ENCODE results near the gene IL1RAPL2.

GRCh38 chrX:105167233-105167632, 601.2 kb downstream of the IL1RAPL2 start:
- TF ChIP-seq POLR2A (IDR thresholded peaks at IDR 0.05; ENCODE audit: low read length) (no peak), JUNB (IDR thresholded peaks at IDR 0.05) (no peak), RCOR1 (IDR thresholded peaks at IDR 0.05; ENCODE audit: low read depth, low read length) (no peak), SMC3 (IDR thresholded peaks at IDR 0.05) (no peak), EP300 (IDR thresholded peaks at IDR 0.05) (no peak), TFCP2L1 (CRISPR knock-in tag; IDR thresholded peaks at IDR 0.05) (no peak), SREBF2 (IDR thresholded peaks at IDR 0.05) (no peak), MAZ (IDR thresholded peaks at IDR 0.05; ENCODE audit: borderline replicate concordance, low read depth, low read length) (no peak), FOSL2 (IDR thresholded peaks at IDR 0.05) (no peak), FOSL2 (CRISPR knock-in tag; IDR thresholded peaks at IDR 0.05) (no peak), RFX5 (IDR thresholded peaks at IDR 0.05) (no peak)
- TF ChIP-seq, protein P1, sequence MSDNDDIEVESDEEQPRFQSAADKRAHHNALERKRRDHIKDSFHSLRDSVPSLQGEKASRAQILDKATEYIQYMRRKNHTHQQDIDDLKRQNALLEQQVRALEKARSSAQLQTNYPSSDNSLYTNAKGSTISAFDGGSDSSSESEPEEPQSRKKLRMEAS (IDR thresholded peaks at IDR 0.05) = no peak
- TF ChIP-seq, protein P2, sequence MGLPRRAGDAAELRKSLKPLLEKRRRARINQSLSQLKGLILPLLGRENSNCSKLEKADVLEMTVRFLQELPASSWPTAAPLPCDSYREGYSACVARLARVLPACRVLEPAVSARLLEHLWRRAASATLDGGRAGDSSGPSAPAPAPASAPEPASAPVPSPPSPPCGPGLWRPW (IDR thresholded peaks at IDR 0.05) = no peak
- TF ChIP-seq, protein P3, sequence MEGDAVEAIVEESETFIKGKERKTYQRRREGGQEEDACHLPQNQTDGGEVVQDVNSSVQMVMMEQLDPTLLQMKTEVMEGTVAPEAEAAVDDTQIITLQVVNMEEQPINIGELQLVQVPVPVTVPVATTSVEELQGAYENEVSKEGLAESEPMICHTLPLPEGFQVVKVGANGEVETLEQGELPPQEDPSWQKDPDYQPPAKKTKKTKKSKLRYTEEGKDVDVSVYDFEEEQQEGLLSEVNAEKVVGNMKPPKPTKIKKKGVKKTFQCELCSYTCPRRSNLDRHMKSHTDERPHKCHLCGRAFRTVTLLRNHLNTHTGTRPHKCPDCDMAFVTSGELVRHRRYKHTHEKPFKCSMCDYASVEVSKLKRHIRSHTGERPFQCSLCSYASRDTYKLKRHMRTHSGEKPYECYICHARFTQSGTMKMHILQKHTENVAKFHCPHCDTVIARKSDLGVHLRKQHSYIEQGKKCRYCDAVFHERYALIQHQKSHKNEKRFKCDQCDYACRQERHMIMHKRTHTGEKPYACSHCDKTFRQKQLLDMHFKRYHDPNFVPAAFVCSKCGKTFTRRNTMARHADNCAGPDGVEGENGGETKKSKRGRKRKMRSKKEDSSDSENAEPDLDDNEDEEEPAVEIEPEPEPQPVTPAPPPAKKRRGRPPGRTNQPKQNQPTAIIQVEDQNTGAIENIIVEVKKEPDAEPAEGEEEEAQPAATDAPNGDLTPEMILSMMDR (IDR thresholded peaks at IDR 0.05) = no peak
- TF ChIP-seq, protein P4, sequence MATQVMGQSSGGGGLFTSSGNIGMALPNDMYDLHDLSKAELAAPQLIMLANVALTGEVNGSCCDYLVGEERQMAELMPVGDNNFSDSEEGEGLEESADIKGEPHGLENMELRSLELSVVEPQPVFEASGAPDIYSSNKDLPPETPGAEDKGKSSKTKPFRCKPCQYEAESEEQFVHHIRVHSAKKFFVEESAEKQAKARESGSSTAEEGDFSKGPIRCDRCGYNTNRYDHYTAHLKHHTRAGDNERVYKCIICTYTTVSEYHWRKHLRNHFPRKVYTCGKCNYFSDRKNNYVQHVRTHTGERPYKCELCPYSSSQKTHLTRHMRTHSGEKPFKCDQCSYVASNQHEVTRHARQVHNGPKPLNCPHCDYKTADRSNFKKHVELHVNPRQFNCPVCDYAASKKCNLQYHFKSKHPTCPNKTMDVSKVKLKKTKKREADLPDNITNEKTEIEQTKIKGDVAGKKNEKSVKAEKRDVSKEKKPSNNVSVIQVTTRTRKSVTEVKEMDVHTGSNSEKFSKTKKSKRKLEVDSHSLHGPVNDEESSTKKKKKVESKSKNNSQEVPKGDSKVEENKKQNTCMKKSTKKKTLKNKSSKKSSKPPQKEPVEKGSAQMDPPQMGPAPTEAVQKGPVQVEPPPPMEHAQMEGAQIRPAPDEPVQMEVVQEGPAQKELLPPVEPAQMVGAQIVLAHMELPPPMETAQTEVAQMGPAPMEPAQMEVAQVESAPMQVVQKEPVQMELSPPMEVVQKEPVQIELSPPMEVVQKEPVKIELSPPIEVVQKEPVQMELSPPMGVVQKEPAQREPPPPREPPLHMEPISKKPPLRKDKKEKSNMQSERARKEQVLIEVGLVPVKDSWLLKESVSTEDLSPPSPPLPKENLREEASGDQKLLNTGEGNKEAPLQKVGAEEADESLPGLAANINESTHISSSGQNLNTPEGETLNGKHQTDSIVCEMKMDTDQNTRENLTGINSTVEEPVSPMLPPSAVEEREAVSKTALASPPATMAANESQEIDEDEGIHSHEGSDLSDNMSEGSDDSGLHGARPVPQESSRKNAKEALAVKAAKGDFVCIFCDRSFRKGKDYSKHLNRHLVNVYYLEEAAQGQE (IDR thresholded peaks at IDR 0.05) = no peak
